HG03159 (cell line): ENCODE measurements around the gene ADAMTS14.

Experiments
- ATAC-seq: cut with Tn5 transposase; IDR thresholded peaks from one replicate; pipeline ENCODE4 v1.9.1; 2021; ENCODE audit warnings: mild to moderate bottlenecking, moderate library complexity; ENCODE audit not compliant: unreplicated experiment

ADAMTS14 gene

GRCh38 chr10:70807556-70807955 lies 135.2 kb downstream of the ADAMTS14 start:
- ATAC-seq: no peak

- ATAC-seq: no peak
These were observed 136.8 kb downstream of the ADAMTS14 start for GRCh38 chr10:70809011-70809611.

- ATAC-seq: no peak
These were observed 137.4 kb downstream of the ADAMTS14 start for GRCh38 chr10:70809726-70810125.

- ATAC-seq: no peak
These were observed 138.7 kb downstream of the ADAMTS14 start for GRCh38 chr10:70810967-70811366.

GRCh38 chr10:70811881-70812280 lies 139.6 kb downstream of the ADAMTS14 start:
- ATAC-seq: no peak
